Kidney glomerular epithelial cell (primary cell): ENCODE results near the gene CLTB.

Experiments
- DNase-seq: peaks from one replicate; lab custom pipeline; 2025; lab: John Stamatoyannopoulos, UW

CLTB gene

GRCh38 chr5:176352116-176352878 lies 64.0 kb downstream of the CLTB start:
- DNase-seq = no peak

GRCh38 chr5:176350416-176350815 lies 65.9 kb downstream of the CLTB start:
- no peak for DNase-seq

GRCh38 chr5:176342766-176343458 lies 73.4 kb downstream of the CLTB start:
- DNase-seq = no peak
